GM19240 (cell line): ENCODE measurements around the gene UNC5B.
"Not testable (repeated sequence)": the region's sequence is repeated elsewhere in the genome, so short reads cannot be mapped to it uniquely, and the experiment has no call there.

ENCODE experiments used
- DNase-seq: peaks from one replicate; pipeline ENCODE4 v3.0.0; 2011; ENCODE audit warnings: low spot score; ENCODE audit not compliant: insufficient read length

The UNC5B gene

DNA sequence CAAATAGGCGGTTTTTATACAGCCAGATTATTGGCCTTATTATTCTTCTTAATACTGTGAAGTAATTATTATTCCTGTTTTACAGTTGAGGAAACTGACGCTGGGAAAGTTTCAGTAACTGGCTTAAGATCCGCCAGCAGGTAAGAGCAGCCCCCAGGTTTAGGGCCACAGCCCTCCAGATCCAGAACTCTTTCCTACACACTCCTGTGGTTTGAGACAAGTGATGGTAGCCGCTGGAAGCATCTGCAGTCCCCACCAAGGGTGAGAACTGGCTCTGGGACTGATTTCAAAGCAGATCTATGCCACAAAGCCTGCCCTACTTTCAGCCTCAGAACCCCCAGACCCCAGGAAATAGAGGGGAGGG, 3.0 kb upstream of the UNC5B start:
- no peak for DNase-seq

DNA sequence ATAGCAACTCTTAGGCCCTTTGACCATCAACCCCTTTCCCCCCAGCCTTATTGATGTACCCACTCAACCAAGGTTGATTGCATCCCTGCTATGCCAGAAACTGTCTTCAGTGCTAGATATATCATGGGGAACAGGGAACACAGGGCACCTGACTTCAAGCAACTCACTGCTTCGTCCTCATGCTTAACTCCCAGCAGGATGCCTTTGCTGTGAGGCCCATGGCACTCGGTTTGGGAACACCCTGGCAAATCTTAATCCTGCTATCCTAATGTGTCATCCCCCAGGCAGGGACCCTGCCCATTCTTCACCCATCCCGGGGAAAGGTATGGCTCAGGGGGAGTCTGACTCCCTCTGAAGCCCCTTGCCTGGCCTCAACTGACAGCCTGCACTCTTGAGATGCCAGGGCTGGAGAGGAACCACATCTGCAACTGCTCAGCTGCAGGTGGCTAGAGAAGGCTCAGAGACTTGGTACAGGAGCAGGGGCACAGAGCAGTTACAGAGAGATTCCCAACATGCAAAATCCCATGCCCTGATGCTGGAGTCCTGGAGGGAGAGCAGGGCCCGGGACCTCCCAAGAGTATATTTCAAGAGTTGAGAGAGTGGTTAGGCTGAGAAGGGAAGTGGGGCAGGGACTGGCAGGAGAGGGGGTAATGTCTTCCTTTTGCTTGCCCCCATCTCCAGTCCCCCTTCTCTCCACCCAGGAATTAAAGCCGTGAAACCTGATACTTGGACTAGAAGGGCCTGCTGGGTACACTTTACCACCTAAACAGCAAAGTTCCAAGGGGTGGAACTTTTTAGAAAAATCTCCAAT, 2.4 kb upstream of the UNC5B start:
- no peak for DNase-seq

DNA sequence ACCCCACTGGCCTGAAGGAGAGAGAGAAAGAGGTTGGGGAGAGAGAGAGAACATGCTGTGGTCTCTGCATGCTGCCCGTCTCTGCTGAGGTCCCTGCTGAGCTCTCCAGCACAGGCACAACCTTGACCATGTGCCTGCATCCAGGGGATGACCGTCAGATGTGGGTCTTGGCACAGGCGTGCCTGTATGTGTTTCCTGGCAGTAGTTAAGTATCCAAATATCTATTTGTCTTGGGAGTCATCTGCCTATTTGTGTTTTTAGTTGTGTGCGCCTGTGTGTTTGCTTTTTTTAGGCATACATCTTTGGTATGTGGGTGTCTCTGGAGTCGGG, 1.9 kb upstream of the UNC5B start:
- no peak for DNase-seq

DNA sequence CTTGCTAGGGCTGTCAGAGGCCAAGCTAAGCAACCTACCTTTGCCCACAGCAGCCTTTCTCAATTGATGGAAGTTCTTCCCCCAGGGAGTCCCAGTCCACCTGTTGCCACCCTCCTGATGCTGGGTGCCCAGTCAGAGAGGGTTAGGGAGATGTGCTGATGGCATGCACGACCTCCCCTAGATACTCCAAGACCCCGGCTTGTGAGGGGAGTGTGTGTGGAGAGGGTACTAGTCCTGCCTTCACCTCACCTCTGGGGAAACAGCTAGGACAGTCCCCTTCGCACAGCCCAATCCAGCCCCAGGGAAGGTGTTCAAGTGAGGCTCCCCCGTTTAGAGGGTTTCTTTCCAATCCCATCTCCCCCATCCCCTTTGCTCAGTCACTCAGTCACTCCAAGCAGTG, 1.3 kb upstream of the UNC5B start:
- no peak for DNase-seq

DNA sequence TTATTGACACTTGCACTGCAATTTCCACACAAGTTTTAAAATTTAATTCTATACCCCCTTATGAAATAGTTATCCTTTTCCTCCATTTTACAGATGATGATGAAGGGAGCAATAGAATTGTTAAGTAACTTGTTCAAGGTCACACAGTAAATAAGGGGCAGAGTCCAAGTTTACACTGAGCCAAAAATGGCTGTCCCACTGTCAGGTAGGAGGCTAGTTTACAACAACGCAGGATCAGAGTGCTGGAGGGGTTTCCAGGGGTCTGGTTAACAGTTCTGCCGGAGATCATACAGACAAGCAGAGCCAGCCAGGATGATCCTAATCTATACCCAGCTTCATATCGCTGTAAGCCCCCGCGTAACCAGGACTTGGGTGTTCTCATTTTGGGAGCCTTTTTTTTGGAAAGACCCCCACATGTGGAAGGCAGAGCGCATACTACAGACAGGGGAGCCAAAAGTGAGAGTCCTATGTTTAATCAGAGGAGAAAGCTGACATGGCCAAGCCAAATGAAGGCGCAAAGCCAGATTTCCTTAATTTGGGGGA, 524 bp upstream of the UNC5B start:
- DNase-seq = no peak

DNA sequence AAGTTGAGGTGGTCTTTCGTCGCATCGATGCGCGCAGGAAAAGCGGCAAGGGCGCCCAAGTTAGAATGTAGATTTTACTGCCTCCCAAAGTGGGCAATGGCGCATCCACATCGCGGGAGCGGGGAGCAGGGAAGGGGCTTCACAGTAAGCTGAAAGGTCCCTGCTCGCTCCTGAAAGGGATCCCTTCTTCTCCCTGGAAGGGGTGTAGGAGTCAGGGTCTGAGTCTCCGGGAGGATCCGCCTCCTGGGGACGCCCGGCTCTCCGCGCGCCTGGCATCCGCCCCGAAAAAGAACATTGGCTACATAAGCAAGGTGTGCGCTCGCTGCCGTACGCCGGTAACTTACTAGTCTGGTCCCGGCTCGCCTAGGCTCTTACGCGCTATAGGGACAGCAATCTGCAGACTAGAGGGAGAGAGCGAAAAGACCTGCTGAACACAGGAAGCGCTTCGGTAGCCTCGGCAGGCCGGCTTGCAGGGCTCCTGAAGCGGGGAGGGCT, 804 bp downstream of the UNC5B start:
- no peak for DNase-seq

DNA sequence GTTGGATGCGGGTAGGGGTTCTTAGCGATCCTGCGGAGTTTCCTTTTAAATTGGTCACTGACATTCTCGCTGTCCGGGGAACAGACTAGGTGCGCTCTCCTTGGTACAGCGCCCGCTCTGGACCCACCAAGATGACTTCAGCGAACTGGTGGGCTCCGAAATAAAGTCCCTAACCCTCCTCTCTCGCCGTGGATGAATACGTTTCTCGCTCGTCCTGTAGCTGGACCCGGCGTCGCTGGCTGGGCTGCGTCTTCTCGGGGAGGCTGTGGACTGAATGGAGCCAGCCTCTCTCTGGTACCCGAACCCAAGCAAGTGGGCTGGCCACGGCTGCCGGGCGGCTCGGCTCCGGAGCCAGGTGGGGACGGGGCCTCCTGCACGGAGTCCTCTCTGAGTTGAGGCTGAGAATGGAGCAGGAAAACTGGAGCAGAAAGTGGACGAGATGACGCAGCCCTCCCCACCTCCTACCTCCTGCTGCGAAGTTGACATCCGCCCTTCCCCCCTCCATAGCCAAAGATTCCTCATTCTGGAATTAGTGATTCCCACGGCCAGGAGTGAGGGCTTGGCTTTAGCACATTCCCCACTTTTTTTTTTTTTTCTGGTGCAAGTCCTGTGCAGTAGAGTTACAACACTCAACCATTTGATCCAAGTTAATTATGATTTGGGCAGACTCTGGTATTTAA, 1.5 kb downstream of the UNC5B start:
- DNase-seq = no peak

DNA sequence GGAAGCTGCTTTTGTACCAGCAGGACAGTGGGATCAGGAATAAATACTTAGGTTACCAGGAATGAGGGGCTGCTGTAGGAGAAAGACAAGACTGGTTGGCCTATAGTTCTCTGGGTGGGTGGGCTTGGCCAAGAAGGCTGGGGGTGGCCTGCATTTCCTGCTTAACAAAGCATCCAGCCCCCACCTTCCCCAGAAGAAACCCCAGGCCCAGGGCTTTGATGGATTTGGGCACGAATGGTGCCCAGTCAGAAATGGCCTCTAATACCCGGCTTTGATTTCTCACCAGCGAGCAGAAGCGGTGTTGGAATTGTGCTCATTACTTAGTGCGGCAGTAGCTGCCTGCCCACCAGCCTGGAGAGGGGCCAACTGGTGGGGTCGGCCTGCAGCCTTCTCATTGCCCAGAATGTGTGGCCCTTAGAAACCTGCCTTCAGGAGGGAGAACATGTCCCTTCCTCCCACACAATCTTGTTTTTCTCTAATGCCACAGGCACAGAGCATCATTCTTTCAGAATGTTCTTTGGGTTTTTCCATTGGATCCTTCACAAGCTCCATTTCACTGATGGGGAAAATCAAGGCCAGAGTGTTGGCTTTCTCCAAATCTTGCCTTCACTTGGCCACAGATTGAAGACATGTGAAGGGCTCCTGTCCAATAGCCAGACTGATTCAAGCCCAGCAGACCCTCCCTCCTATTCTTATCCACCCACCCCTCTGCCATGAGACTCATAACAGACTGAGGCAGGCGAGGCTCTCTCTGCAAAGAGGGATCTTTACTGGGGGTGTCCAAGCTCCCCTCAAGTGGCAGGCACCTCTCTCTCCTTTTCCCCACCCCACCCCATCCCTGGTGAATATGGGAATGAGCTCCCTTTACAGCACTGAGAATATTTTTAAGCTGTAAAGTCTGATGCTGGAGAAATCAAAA, 2.5 kb downstream of the UNC5B start:
- DNase-seq = no peak

DNA sequence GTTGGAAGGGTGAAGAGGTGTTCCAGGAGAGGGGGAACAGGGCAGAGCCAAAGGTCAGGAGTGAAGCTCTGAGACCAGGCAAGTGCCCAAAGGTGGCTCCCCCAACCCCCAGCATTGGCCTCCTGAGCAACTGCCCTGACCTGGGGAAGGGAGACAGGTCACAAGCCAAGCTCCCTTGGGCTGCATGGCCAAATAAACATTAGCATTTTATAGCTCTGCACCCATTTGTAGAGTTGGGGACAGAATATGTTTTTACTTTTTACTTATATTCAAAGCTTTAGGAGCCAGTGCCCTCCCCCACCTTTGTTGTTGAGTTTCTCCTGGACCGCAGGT, 4.0 kb downstream of the UNC5B start:
- no peak for DNase-seq

DNA sequence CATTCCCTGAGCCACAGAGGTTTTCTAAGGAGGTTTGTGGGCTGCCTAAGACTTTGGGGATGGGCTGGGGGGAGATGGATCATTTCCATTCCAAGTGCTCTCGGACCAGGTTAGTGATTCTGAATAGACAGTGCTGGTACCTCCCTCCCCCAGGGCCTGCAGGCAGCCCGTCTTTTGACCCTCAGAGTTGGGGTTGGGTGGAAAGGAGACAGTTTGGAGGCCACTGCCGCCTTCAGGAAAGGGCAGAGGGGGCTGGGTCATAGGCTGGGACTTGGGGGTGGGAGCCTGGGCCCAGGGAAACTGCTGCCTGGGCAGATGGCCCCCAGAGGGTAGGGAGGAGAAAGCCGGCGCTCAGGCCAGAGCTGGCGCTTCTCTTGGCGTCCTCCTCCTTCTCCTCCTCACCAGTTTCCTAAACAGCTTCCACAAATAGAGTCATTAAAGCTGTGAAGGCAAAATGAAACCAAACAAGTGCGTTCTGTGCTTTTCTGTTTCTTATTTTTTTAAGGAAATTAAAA, 4.4 kb downstream of the UNC5B start:
- DNase-seq = no peak

DNA sequence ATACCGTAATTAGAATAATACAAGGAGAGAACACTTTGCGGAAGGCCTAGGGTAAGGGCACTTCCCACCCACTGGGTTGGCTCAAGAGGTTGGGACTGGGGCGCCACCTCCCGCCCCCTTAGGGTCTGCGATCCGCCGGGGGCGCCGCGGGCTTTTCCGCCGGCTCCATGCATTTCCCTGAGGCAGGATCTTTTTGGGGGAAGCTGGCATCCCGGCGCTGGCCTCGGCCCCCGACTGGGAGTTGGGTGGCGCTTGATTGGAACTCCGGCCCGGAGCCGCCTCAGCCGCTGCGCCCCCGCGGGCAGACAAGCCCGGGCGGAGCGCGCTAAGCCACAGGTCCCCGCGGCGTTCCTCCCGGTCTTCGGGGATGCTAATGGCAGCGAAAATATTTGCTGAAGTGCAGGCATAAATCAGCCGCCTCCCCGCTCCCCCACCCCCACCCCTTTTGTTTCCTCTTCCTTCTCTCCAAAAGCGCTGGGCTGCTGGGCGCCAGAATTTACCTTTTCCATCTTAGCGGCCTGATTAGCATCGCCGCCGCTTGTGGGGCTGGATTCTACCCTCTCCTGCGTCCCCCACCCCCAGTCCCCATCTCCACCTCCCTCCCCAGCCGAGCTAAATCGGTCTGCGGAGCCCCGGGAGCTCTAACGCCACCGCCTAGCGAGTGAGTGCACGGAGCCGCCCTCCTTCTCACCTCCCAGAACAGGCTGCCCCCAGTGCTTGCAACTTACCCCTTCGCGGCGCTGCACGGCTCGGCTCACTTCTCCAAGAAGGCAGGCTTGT, 5.1 kb downstream of the UNC5B start:
- no peak for DNase-seq

DNA sequence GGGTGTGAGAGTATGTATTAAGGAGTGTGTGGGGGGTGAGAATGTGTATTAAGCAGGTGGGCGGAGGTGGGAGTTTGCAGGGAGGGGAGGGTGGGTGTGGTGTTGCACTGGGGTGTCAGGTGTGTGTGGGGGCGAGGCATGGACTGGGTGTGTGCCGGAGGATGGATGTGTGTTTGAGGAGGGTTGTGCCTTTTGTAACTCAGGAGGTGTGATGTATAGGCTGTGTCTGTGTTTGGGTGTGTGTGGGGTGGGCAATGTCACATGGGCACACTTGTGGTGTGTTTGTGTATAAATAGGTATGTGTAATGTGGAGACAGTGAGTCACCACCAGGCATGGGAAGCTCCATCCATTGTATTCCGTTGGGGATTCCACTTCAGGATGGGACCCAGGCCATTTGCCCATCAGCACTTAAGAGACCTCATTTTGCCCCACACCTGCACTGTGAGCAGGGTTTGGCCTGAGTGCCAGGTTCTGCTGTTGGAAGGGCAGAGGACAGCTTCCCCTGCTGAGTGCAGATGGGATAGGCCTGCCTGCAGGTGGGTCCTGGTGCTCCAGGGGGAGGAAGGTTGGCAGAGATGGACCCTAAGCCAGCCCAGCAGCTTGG, 5.8 kb downstream of the UNC5B start:
- DNase-seq = no peak

DNA sequence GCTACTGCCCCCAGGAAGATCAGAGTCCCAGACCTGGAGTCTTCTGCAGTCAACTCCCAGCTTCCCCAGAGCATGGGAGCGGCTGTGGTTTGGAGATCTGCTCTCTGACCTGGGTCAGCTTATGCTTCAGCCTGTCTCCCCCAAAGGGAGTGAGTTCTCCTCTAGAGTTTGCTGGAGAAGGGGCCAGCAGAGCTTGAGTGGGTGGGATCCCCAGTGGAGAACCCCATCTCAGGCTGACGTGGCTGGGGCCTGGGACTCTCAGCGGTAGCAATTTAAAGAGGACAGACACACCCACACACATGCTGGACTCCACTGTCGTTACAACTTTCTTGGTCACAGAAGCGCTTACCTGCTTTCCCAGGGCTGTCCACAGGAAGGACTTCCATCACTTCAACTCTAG, 6.3 kb downstream of the UNC5B start:
- DNase-seq = no peak

DNA sequence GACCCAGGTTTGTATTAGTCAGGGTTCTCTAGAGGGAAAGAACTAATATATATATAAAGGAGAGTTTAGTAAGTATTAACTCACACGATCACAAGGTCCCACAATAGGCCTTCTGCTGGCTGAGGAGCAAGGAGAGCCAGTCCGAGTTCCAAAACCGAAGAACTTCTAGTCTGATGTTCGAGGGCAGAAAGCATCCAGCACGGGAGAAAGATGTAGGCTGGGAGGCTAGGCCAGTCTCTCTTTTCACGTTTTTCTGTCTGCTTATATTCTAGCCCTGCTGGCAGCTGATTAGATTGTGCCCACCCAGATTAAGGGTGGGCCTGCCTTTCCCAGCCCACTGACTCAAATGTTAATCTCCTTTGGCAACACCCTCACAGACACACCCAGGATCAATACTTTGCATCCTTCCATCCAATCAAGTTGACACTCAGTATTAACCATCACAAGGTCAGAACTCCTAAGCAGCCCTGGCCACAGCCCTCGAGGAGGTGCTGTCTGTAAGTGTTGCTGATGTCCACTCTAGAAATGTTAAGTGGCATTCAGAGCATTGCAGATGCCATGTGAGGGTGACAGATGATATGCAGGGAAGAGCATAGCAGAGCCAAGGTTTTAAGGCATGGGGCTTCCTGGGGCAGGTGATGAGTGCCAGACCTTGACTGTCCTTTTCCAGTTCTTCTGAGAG, 7.0 kb downstream of the UNC5B start:
- DNase-seq = not testable (repeated sequence)

DNA sequence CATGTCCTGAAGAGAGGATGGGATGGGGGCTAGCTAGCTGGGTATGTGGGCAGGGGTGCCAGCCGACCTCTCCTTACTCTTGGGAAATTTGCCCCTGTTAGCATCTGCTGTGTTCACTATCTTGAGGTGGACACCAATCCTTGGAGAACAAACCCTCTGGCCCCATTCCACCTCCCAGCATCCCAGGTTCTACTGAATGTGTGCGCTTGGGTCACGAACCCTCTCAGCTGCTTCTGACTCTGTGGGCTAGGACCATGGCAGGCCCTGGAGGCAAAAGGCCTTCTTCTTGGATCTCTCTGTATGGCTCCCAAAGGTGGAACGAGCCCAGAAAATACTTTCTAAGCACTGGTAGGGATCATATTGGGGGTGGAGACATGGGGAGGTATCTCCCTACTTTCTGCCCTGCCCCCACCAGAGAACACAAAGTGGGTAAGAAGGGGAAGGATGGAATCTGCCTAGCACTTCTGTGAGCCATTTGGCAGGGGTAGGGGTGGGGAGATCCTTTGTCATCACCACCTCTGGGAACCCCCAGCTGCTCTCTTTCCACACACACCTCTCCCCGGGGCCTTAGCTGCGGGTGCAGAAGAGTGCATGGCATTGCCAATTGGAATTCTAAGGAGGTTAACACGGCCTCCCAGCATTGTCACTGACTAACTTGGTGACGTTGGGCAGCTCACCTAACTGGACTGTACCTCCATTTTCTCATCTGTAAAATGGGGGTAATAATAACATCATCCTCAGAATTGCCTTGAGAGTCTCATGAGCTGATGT, 7.7 kb downstream of the UNC5B start:
- DNase-seq = no peak

DNA sequence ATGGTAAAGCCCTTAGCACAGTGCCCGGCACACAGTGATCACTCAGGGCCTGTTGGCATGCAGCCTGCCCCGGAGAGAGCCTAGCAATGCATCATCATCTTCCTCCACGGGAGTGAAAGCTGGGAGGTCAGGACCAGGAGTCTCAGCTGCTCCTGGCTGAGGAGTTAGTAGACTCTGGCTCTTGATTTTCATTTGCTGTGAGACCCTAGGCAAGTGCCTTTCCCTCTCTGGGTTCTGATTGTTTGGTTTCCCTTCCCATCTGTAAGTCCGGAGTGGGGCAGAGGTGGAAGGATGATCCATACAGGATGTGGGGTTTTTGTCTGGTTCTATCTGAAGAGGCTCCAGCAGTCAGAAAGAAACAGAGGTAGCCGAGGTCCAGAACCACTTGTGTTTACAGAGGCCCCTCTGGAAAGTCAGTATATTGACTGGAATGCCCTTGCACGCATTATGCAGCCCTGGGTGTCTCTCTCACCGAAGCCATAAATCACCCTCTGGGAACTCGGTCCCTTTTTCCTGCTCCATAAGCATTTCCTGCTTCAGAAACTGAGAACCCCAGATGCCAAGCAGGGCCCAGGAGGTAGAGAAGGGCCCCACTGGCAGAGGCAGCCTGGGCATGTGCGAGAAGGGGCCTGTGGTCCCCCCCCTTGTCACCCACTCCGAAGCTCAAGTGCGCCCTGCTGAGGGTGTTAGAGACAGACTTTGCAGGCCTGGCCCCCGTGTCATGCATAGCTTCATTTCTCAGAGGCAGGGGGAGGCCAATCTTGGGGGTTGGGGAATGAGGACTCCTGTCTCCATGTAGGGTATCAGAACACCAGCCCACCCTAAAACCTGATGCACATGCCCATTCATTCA, 8.5 kb downstream of the UNC5B start:
- no peak for DNase-seq

DNA sequence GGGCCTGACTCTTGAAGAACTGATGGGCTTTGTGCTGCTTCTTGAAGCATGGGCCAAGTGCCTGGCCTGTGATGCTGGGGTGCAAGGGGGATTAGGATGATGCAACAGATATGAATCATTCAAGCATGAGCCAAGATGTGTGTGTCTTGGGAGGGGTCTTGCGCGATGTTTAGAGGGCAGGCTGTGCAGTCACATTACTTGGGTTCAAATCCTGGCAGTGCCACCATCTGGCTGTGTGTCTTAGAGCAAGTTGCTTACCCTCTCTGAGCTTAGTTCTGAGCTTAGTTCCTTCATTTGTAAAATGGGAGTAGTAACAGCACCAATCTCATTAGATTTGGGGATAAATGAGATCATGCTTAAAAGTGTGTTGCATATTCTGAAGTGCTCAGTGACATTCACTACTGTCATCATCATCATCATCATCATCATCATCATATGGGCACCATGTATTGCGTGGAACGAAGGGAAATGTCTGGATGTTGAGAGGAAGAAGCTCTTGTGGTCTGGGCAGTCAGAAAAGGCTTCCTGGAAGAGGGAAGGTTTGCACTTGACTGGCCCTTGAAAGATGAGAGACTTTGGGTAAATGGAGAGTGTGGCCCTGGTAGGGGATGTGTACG, 9.3 kb downstream of the UNC5B start:
- no peak for DNase-seq
